Measurements from ENCODE around the gene SFXN4. TPM values are rescaled to one million over a fixed set of nuclear protein-coding genes. Genes with fewer than 3 reads are reported as not detected.

SFXN4 gene, protein sequence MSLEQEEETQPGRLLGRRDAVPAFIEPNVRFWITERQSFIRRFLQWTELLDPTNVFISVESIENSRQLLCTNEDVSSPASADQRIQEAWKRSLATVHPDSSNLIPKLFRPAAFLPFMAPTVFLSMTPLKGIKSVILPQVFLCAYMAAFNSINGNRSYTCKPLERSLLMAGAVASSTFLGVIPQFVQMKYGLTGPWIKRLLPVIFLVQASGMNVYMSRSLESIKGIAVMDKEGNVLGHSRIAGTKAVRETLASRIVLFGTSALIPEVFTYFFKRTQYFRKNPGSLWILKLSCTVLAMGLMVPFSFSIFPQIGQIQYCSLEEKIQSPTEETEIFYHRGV
- 10.6 and 12.0 TPM in 2 replicates for total RNA-seq (2012; rRNA removed)
- polyA plus RNA-seq (2012; rRNA removed): 10.6 and 12.5 TPM in 2 replicates
- polyA plus RNA-seq (2012; cell fraction: cytosol; rRNA removed): 5.4 and 6.0 TPM in 2 replicates
- polyA plus RNA-seq (2012; cell fraction: nucleus; rRNA removed; ENCODE audit: low replicate concordance): 6.3 and 26.3 TPM in 2 replicates
- percentile 54 among the genes with signal in this experiment for Bru-seq, nascent RNA
- percentile 56 among the genes with signal in this experiment for BruChase-seq, experiment 1, labeled RNA remaining after a 6-hour chase
- percentile 47 among the genes with signal in this experiment for BruChase-seq, experiment 2, labeled RNA remaining after a 2-hour chase
- long read RNA-seq, transcript SFXN4-201 (14 exons, 1,363 nt): major isoform, 11 of 16 reads
- long read RNA-seq, partial matches to known transcripts: 2 of 16 reads
- long read RNA-seq, other reads (novel, unspliced or antisense): 3 of 16 reads

DNA sequence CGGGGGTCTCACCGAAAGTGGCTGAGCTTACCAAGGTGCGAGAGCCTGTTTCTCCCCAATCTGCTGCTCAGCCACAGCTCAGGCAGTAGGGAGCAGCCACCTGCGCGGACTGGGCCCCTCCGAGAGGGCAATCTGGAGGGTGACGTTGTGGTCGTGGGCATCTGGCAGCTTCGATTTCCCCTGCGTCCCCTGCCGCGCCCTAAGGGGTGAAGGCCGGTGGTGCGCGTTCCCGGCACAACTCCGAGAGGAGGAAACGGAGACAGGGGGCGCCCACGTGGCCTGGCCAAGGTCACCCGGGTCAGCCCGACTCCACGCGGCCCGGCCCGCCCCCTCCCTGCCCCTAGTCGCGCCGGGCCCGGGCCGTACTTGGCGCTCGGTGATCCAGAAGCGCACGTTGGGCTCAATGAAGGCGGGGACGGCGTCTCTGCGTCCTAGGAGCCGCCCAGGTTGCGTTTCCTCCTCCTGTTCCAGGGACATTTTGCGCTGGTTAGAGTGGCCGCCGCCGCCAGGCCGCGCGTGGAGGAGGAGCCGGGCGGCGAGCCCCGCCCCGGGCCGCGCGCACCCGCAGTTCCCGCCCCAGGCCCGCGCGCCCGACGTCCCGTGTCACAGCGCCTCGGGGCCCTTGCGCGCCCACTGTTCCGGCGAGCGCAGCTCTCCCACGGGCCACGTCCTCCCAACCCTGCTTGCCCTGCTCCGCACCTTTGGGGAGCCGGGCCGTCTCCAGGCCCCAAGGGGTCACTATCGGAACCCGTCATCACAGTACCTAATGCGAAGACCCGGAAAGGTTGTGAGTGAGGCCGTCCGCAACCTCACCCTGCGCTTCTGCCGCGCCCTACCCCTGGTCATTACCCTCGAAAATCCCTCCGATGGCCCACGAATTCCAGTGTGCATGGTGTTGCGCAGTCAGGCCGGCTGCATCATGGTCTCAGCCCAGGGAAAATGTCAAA, at the start of gene SFXN4:
Gene SFXN4 (minus strand): TSS at position 544 of the 947 bp plus-strand sequence. CDS start 67 bp downstream, at position 477.
- peak within 1 kb of the TSS; percentile 68; the same call in 1 of the 2 replicates for H3K56ac ChIP-seq (ENCODE audit: extremely low read depth, insufficient read depth, low read length)
- H3K18ac ChIP-seq (ENCODE audit: low read depth, low read length): peak within 1 kb of the TSS; percentile 65
- peak within 1 kb of the TSS; percentile 84 for H4K91ac ChIP-seq (ENCODE audit: insufficient read depth, low read depth, low read length)
- H3K36me3 ChIP-seq (ENCODE audit: control insufficient read depth, insufficient read depth, low read length): peaks cover 14% of the 10 kb centered on the region
- H3K9me1 ChIP-seq (ENCODE audit: insufficient read depth, low read length): 0 out of 2 replicates have a peak, but pooled peaks cover 5% of the 10 kb centered on the region
- CTCF ChIA-PET: no interaction called here
- H3K27me3 ChIP-seq (ENCODE audit: control insufficient read depth, insufficient read depth, low read length): no peaks in the 10 kb centered on the region
- peak within 1 kb of the TSS; percentile 67 for H2BK120ac ChIP-seq (ENCODE audit: low read depth, low read length)
- peak within 1 kb of the TSS; percentile 95 for H4K5ac ChIP-seq (ENCODE audit: low read depth, low read length)
- H3K23ac ChIP-seq (ENCODE audit: low read depth, low read length): peak within 1 kb of the TSS; percentile 87
- peaks cover 7% of the 10 kb centered on the region for H3K4me1 ChIP-seq (ENCODE audit: control insufficient read depth, insufficient read depth, low read length)
- BruUV-seq (replicated peaks): no TSS peak
- peaks cover 0 to 23% of the 10 kb centered on the region in 2 experiments; a peak in 3 of 4 replicates for H3K79me1 ChIP-seq (ENCODE audit: low read depth in 1 of 2, low read length in 2 of 2)
- peak within 1 kb of the TSS; percentile 88 for H3K27ac ChIP-seq (ENCODE audit: insufficient read depth, low read length)
- dilution Hi-C loops (cut with HindIII; ENCODE audit: low sequenced_read_pairs, unreplicated experiment): no loop called here
- POLR2A ChIA-PET (ENCODE audit: unreplicated experiment): no interaction called here
- H3K14ac ChIP-seq (replicated peaks; ENCODE audit: low read depth, low read length): peak within 1 kb of the TSS; percentile 94
- peak within 1 kb of the TSS; percentile 96 for H3K4me2 ChIP-seq (ENCODE audit: low read depth, low read length)
- peak within 1 kb of the TSS; percentile 90 for H3K4me3 ChIP-seq (ENCODE audit: insufficient read depth, low read depth, low read length)
- H3K9ac ChIP-seq (ENCODE audit: low read depth, low read length): peak within 1 kb of the TSS; percentile 93
- H4K20me1 ChIP-seq (ENCODE audit: insufficient read depth, low read length): no peaks in the 10 kb centered on the region
- peak within 1 kb of the TSS; percentile 86 to 92 for H4K8ac ChIP-seq (ENCODE audit: low read depth in 2 of 2, low read length in 2 of 2)
- peak within 1 kb of the TSS; percentile 84 for H3K4ac ChIP-seq (ENCODE audit: low read depth, low read length)
- ATAC-seq (ENCODE audit: low read depth) (peak; percentile 93), DNase-seq (peak; percentile 24)
- intact Hi-C loops (cut with micrococcal nuclease): no loop called here
- no peaks in the 10 kb centered on the region for H3K9me3 ChIP-seq (ENCODE audit: control insufficient read depth, insufficient read depth, low read length)
- H2AFZ ChIP-seq (replicated peaks; ENCODE audit: low read length, poor library complexity): peak within 1 kb of the TSS; percentile 98
- H2BK15ac ChIP-seq (ENCODE audit: low read depth, low read length): peak within 1 kb of the TSS; percentile 76; the same call in 1 of the 3 replicates
- peak within 1 kb of the TSS; percentile 88 for H2AK9ac ChIP-seq (replicated peaks; ENCODE audit: low read depth, low read length, poor library complexity)
- peak within 1 kb of the TSS; percentile 60 for H2BK5ac ChIP-seq (ENCODE audit: low read depth, low read length, poor library complexity, severe bottlenecking)
- 1% methylated on average over 38 of the region's 90 CpGs; no CpG with 5 or more reads in 1 of the 2 experiments for WGBS, 2 experiments (ENCODE audit: extremely low coverage in 2 of 2, insufficient read length in 1 of 2)
- in situ Hi-C loops (cut with MboI; ENCODE audit: low sequenced_read_pairs): no loop called here
- H2AK5ac ChIP-seq (ENCODE audit: low read depth, low read length): peak within 1 kb of the TSS; percentile 75
- H2BK20ac ChIP-seq (ENCODE audit: low read depth, low read length): no peak within 1 kb of the TSS
- TF ChIP-seq RCOR1 (IDR thresholded peaks at IDR 0.05; ENCODE audit: insufficient replicate concordance, low read length): no peak
- peak; percentile 69 for TF ChIP-seq CEBPB (IDR thresholded peaks at IDR 0.05; ENCODE audit: low read depth, low read length)
- no peak for TF ChIP-seq POLR2A (IDR thresholded peaks at IDR 0.05; ENCODE audit: low read depth, low read length)
- peak; percentile 70 for TF ChIP-seq MXI1 (IDR thresholded peaks at IDR 0.05; ENCODE audit: borderline replicate concordance, low read depth, low read length)
- TF ChIP-seq FOS (IDR thresholded peaks at IDR 0.05; ENCODE audit: low read depth, low read length): no peak
- TF ChIP-seq RAD21 (IDR thresholded peaks at IDR 0.05; ENCODE audit: low read length): no peak
- TF ChIP-seq RFX5 (IDR thresholded peaks at IDR 0.05; ENCODE audit: low read depth, low read length): no peak
- TF ChIP-seq ELK1 (IDR thresholded peaks at IDR 0.05; ENCODE audit: borderline replicate concordance, low read depth, low read length): no peak
- TF ChIP-seq MAZ (IDR thresholded peaks at IDR 0.05; ENCODE audit: borderline replicate concordance, low read depth, low read length): peak; percentile 47; the same call in 1 of the 2 replicates
- TF ChIP-seq CTCF (conservative IDR thresholded peaks at IDR 0.05; ENCODE audit: low read depth, low read length): no peak
- TF ChIP-seq BHLHE40 (IDR thresholded peaks at IDR 0.05; ENCODE audit: low read depth, low read length): no peak

All from IMR-90 (cell line).